ENCODE measurements around the gene FOSB. TPM values are rescaled to one million over a fixed set of nuclear protein-coding genes. Genes with fewer than 3 reads are reported as not detected.
"Not testable (repeated sequence)": the region's sequence is repeated elsewhere in the genome, so short reads cannot be mapped to it uniquely, and the experiment has no call there.

FOSB gene
- total RNA-seq, 1 donor from 2014 or later = 26.4 TPM

DNA sequence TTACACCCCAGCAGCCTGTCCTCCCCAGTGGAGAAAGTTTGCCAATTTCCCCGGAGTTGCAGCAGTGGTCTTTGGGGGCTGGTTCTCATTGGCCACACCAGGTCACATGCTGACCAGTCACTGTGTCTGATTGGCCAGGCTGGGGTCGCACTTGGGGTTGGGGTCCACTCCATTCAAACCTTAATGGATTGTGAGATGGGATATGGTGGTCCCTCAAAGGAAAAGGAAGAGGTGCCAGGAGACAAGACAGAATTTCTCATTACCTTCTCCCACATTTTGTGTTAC is 33.9 kb downstream of the FOSB start:
- no peak for DNase-seq (ENCODE audit: extremely low read depth, low read depth, low spot score)

DNA sequence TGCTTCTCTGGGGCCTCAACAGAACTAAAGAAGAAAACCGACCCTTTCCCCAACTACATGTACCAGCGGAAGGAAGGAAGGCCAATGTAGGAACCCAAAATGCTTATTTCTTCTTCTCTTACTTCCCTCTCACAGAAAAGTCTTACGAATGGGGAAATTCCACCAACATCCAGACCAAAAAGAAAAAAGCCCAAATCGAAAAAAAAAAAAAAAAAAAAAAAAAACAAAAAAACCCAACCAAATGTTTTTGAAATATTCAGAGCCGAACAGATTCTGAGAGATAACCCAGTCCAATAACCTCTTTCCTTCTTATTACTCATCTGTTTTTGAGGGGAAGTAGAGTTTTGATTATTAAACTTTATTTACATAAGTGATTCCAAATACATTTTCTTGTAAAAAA is 34.3 kb downstream of the FOSB start:
- no peak for DNase-seq (ENCODE audit: extremely low read depth, low read depth, low spot score)

DNA sequence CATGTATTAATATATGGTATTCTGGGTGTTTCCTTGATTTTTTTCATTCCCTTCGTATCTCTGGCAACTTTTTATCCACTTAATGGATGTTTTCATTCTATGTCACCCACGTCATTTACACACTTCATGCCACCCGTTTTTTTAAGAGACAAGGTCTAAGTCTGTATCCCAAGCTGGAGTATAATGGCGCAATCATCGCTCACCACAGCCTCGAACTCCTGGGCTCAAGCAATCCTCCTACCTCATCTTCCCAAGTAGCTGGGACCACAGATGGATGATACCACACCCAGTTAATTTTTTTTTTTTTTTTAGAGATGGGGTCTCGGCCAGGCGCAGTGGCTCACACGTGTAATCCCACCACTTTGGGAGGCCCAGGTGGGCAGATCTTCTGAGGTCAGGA is 36.1 kb downstream of the FOSB start:
- DNase-seq (ENCODE audit: extremely low read depth, low read depth, low spot score) = no peak

DNA sequence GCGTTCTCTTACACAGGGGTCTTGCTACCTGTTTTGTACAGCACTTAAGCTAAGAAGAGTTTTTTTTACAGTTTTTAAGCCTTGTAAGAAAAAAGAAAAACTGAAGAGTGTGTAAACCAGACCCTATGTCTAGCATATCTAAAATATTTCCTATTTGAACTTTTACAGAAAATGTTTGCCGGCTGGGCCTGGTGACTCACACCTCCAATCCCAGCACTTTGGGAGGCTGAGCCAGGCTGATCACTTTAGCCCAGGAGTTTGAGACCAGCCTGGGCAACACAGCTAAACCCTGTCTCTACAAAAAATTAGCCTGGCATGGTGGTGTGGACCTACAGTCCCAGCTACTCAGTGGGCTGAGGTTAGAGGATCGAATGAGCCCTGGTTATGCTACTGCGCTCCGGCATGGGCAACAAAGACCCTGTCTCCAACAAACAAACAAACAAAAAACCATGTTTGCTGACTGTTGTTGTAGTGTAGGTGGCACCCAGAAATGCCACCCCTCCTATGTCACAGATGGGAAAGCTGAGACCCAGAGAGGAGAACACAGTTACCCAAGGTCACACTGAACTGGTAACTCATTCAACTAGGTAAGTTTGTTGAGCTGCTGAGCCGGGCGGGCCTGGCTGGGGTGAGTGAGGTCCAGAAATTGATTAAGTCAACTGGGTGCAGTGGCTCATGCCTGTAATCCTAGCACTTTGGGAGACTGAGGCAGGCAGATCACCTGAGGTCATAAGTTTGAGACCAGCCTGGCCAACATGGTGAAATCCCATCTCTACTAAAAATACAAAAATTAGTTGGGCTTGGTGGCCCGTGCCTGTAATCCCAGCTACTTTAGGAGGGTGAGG is 37.6 kb downstream of the FOSB start:
- DNase-seq (ENCODE audit: extremely low read depth, low read depth, low spot score) = no peak

DNA sequence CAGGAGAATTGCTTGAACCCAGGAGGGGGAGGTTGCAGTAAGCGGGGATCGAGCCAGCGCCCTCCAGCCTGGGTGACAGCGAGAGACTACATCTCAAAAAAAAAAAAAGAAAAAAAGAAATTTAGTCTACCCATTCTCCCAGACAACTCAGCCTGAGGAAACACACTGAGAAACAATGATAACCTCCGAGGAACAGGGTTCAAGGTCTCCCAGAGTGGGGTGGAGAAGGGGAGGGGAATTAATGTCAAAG is 38.1 kb downstream of the FOSB start:
- no peak for DNase-seq (ENCODE audit: extremely low read depth, low read depth, low spot score)

DNA sequence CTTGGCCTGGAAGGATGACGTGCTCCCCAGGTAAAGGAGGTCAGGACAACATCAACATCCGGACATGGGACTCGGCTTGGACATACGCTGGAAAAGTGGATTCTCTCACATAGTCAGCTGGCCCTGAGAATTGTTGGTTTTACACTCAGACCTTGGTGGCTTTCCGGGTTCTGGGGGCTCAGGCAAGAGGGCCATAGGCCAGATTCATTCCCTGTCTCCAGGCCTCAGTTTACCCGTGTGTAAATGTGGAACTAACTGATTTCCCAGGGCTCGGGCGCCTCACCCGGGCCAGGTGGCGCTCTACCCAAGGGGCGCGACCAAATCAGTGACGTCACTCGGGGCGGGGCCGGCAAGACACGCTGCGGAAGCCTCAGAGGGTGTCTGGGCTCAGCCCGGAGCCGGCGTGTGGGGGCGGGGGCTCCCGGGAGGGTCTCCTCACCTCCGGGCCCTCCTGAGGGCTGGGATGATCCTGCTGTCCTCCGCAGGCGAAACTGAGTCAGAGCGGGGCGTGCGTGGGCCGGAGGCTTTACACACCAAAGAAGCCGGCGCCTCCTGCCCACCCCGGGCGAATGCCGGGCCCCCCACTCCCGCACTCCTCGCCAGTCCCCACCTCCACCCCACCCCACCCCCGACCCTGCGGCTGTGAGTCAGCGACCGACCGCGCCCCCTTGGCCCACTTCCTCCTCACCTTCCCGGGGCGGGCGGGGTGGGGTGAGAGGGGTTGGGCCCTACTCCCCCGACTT is 38.6 kb downstream of the FOSB start:
- no peak for DNase-seq (ENCODE audit: extremely low read depth, low read depth, low spot score)

DNA sequence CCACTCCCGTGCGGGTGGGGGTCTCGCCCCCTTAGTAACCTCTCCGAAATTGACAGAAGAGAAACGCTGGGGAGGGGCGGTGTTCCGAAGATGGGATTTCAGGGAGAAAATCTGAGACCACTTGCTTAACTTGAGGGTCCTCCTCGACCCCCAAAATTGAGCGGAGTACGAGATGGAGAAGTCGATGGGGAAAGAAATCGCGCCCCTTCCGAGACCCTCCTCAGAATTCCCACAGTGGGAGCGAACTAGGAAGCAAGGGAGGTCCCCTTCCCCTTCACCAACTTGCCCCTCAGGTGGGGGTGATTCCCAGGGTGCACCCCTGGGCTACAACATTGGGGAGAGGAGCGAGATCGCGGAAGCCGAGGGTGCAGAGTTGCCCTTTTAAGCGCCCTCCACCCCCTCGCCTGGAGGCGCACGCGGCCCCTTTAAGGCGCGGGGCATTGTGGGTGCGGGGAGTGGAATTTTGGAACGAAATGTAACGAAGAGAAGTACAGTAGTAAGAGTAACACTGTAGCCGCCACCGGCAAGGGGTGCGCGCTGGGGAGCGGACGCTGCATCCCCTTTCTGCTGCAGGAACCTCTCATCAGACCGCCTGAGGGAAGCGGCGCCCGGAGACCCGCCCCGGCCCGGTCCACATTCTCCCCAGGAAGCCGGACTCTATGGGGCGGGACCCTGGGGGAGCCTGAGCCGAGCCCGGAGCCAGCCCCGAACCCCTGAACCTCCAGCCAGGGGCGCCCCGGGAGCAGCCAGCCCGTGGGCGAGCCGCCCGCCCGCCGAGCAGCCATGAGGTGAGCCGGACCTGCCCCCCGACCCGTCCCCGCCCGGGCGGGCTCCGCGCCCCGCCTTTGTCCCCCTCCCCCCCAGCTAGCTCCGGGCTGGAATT is 39.4 kb downstream of the FOSB start, which contains the start of gene VASP:
Gene VASP (plus strand): TSS at position 491 of the 883 bp plus-strand sequence. CDS start 293 bp downstream, at position 784.
- no peak for DNase-seq (ENCODE audit: extremely low read depth, low read depth, low spot score)

DNA sequence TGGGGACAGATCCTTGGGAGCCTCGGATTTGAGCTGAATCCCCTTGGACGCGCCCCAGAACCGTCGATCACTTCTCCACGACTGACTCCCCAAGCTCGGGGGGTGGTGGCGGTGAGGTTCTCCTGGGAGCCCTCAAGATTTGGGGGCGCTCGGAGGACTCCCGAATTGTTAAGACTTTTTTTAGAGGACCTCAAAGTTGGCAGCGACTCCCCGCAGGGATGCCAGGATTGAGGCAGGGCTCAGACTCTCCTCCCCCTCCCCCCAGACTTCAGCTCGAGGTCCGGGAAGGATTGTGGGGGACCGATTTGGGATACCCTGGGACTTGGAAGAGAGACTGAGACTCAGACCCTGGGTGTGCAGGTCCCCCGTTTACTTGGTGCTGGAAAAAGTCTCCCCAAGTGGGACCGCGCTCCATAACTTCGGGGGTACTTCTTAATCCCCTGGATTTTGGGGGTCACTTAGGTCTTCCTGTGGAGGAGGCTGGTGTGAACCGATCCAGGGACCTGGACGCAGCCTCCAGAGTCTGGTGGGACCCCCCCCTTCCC is 40.1 kb downstream of the FOSB start:
- no peak for DNase-seq (ENCODE audit: extremely low read depth, low read depth, low spot score)

DNA sequence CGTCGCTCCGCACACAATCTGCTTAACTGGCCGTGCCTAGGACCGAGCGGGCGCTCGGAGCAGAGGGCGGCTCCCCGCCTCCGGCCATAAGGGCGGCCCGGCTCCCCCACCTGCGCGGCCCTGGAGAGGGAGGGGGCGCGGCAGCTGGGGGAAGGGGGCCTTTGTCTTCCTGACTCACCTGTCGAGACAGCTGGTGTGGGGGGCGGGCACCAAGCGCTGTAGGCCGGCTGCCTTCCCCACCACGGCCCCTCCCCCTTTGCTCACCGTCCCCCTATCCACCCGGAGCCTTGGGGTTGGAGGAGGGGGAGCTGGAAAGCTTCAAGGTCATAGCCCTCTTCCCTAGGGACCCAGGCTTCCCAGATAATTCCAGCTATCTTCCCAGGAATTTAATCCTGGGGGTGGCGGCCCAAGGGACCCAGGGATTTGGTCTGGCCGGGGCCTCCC is 40.6 kb downstream of the FOSB start:
- no peak for DNase-seq (ENCODE audit: extremely low read depth, low read depth, low spot score)

DNA sequence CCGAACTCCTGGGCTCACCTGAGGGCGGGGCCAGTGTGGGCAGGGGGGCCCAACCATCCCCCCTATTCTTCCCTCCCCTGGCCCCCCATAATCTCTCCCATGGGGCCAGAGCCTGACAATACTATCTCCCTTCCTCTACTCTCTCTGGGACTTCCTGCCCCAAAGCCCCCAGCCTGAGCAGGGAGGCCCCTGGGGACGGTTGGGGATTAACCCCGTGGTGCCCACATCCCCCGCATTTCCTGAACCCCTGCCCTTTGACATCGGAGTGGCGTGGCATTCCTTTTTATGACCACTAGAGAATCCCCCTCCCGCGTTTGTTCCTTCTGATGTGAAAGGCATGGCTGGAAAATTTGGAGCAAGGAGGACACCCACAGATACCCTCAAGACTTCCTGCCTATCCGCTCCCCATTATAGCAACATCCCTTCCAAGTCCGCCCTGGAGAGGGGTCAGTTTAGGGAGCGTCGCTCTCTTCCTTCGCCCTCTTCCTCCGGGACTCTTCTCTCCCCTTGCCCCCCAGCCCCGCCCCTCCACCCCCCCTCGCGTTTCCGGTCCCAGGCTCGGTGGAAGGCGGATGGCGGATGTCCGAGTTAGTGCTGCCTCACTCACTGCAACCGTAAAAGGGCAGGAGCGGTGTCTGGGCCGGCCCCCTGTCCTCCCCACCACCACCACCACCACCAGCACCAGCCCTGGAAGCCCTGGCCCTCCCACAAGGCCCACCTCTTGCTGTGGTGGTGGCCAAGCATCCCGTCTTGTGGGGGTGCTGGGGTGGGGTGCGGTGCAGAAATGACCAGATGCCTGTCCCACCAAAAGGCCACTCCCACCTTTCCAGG is 41.3 kb downstream of the FOSB start:
- DNase-seq (ENCODE audit: extremely low read depth, low read depth, low spot score) = no peak

DNA sequence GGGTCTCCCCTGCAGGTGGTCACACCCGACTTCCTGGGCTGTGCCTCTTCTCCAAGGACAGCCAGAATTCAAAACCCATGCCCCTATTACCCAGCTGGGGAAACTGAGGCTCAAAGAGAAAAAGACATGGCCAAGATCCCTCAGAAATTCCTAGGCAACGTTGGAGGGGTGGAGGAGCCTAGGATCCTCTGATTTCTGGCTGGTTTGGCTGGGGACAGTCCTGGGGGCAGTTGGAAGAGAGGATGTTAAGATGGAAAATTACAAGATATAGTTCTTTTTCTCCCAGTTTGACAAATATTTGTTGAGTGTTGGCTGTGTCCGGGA is 41.9 kb downstream of the FOSB start:
- DNase-seq (ENCODE audit: extremely low read depth, low read depth, low spot score) = no peak

DNA sequence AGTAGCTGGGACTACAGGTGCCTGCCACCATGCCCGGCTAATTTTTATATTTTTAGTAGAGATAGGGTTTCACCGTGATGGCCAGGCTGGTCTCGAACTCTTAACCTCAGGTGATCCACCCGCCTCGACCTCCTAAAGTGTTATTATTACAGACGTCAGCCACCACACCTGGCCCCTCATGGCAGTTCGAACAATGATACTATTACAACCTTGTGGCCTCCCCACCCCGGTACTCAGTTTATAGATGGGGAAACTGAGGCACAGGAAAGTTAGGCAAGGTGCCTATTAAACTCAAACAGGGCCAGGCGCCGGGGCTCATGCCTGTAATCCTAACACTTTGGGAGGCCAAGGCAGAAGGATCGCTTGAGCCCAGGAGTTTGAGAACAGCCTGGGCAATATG is 42.6 kb downstream of the FOSB start:
- not testable (repeated sequence) for DNase-seq (ENCODE audit: extremely low read depth, low read depth, low spot score)

DNA sequence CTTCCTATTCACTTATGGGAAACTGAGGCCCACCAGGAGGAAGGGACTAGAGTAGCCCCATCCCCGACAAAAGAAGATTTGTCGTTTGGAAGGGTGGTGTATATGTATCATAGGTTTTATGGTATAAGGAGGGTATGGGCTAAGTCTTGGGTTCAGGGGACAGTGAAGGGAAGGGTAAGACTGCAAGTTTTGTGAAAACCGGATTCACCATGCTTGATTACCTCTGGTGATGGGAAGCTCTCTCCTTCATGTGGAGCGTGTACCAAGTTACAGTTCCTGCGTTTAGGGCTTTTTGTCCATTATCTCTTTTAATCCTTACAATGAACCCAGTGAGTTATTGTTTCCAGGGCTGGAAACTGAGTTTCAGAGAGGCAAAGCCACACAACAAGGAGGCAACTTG is 43.3 kb downstream of the FOSB start:
- DNase-seq (ENCODE audit: extremely low read depth, low read depth, low spot score) = no peak

DNA sequence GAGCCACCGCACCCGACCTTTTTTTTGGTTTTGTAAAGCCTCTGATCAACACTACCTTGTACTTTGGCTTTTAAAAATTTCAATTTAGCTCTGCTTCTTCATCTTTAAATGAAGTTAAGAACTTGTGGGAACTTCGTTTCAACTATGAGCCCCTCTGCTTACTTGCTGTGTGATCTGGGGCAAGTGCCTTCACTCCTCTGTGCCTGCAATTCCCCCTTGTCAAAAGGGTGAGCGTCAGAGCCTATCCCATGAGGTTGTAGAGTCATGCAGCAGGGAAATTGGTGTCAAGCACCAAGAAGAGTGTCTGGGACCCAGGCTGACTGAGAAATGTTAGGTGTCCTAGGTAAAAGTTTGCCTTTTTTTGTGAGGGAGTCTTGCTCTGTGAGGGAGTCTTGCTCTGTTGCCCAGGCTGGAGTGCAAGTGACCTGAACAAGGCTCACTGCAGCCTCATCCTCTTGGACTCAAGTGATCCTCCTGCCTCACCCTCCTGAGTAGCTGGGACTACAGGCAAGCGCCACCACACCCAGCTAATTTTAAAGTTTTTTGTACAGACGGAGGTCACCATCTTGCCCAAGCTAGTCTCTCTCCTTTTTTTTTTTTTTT is 45.2 kb downstream of the FOSB start:
- no peak for DNase-seq (ENCODE audit: extremely low read depth, low read depth, low spot score)

DNA sequence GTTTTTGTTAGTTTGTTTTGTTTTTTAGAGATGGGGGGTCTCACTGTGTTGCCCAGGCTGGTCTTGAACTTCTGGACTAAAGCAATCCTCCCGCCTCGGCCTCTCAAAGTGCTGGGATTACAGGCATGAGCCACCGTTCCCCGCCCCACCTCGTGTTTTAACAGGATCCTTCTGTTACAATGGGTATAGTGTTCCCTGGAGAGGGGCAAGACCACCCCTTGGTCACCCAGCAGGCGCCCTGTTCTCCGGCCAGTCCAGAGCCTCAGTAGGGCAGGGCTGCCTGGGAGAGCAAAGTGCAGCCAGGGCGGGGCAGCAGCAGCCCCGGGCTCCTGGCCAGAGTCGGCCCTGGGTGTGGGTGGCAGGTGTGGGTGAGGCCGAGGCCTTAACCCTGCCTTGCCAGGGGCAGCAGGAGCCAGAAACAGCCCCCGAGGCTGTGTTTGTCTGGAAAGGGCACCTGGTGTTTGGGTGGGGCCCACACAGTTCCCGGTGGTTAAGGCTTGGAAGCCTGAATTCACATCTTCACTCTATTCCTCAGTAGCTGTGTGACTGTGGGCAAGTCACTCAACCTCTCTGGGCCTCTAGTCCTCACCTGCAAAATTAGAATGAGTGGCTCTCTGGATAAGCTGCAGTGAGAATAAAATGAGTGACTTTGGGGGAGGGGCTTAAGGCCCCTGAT is 46.7 kb downstream of the FOSB start:
- no peak for DNase-seq (ENCODE audit: extremely low read depth, low read depth, low spot score)

DNA sequence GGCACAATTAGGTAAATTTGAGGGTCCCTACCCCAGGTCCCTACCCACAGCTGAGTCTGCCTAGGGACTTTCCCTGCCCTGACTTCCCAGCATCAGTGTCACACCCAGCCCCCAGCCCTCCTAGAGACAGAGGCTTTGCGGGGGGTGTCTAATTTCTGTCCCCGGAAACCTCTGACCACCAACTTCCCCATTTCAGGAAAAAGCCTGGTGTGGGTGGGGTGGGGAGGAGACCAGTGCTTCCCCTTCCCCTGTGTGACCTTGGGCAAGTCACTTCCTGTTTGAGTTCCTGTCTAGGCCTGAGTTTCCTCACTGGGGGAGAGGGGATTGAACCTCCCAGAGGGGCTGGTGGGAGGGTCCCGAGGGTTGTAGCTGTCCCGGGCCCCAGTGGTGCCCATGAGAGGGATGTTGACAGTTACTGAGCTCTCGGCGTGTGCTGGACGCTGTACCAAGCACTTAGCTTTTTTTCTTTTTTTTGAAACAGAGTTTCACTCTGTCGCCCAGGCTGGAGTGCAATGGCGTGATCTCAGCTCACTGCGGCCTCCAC is 47.4 kb downstream of the FOSB start:
- no peak for DNase-seq (ENCODE audit: extremely low read depth, low read depth, low spot score)

DNA sequence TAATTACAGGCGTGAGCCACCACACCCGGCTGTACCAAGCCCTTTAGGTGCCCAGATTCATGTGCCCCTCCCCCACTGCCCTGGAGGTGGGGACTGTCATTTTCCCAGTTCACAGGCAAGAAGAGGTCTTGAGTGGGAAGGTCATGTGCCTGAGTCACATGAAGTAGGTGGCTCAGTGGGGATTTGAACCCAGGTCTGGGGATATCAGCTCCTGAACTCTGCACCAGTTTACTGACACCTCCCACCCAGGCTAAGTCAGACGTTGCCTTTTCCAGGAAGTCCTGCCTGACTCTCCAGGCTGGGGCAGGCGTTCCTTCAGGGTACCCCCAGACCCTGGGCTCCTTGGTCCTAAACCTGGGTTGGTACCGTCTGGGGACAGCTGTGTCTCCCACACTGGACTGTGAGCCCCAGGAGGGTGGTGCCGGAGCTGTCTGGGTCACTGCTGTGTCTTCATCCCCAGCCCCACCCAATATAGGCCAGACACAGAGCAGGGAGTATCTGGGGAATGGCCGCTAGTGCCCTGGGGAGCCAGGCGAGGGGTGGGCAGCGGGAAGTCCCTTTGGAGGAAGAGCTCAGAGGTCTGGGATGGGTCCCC is 48.1 kb downstream of the FOSB start:
- DNase-seq (ENCODE audit: extremely low read depth, low read depth, low spot score) = no peak

DNA sequence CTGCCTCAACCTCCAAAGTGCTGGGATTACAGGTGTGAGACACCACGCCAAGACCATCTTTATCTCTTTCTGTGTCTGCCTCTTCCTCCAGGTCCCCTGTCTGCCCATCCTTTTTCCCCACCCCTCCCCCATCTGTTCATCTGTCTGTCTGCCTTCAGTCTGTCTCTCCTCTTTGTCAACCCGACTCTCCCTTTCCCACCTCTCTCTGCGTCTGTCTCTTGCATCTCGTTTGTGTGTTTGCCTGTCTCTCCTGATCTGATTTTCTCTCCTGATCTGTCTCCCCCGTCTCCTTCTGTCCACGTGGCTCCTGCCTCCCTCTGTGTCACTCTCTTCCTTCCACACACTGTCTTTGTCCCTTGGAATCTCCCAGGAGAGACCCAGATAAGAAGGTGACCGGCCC is 49.4 kb downstream of the FOSB start:
- DNase-seq (ENCODE audit: extremely low read depth, low read depth, low spot score) = no peak

Data from glomerular endothelial cell (primary cell).